Measurements from ENCODE around the gene SHC3.
A peak's percentile ranks its signal among the peaks of the same experiment; 100 is the strongest.
"Not testable (repeated sequence)": the region's sequence is repeated elsewhere in the genome, so short reads cannot be mapped to it uniquely, and the experiment has no call there.

SHC3 gene, protein sequence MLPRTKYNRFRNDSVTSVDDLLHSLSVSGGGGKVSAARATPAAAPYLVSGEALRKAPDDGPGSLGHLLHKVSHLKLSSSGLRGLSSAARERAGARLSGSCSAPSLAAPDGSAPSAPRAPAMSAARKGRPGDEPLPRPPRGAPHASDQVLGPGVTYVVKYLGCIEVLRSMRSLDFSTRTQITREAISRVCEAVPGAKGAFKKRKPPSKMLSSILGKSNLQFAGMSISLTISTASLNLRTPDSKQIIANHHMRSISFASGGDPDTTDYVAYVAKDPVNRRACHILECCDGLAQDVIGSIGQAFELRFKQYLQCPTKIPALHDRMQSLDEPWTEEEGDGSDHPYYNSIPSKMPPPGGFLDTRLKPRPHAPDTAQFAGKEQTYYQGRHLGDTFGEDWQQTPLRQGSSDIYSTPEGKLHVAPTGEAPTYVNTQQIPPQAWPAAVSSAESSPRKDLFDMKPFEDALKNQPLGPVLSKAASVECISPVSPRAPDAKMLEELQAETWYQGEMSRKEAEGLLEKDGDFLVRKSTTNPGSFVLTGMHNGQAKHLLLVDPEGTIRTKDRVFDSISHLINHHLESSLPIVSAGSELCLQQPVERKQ

DNA sequence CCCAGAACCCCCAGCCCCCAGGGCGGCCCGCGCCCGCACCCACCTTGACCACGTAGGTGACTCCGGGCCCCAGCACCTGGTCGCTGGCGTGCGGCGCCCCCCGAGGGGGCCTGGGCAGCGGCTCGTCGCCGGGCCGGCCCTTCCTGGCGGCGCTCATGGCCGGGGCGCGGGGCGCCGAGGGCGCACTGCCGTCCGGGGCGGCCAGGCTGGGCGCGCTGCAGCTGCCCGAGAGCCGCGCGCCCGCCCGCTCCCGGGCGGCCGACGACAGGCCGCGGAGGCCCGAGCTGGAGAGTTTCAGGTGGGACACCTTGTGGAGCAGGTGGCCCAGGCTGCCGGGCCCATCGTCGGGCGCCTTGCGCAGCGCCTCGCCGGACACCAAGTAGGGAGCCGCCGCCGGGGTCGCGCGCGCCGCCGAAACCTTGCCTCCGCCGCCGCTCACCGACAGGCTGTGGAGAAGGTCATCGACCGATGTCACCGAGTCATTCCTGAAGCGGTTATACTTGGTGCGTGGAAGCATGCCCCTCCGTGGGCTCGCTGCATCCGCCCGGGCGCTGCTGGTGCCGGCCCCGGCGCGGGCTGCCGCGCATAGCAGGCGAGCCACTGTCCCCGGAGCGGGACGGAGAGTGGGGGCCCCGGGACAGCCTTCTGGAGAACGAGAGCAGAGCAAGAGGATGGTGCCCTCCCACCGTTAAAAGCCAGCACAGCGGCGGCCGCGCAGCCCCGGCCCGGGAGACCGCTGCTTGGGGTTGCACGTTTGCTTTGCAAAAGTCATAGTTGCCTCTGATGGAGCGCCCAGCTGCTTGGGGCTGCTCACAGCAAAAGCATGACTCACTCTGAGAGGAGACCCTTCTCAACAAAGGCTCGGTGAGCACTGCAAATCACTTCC is at the start of gene SHC3:
SHC3 (minus strand) TSS at position 875 of the 886 bp plus-strand sequence; CDS start at position 517, 358 bp downstream.
- peak; percentile 32 for DNase-seq (ENCODE audit: low read depth)

DNA sequence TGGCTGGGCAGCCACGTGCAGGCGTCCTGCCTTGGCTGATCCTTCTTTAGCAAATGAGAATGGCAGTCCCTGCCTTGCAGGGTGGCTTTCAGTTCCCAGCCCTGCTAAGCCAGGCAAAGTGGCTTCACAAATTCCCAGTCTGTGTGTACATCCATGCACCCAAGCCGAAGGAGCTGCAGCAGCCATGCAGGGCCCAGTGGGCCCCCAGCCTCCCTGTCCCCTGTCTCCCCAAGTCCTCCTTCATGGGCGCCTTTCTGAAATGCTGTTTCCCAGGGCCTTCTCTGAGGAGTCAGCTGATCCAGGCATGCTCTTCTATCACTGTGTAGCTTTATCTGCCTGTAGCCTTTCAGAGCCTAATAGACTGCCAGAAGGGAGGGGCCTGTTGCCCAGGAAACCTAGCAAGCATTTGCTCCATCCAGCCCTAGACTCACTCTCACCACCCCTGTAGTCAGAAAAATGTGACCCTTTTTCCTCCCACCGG is 47.4 kb upstream of the SHC3 start:
- DNase-seq (ENCODE audit: low read depth): no peak

DNA sequence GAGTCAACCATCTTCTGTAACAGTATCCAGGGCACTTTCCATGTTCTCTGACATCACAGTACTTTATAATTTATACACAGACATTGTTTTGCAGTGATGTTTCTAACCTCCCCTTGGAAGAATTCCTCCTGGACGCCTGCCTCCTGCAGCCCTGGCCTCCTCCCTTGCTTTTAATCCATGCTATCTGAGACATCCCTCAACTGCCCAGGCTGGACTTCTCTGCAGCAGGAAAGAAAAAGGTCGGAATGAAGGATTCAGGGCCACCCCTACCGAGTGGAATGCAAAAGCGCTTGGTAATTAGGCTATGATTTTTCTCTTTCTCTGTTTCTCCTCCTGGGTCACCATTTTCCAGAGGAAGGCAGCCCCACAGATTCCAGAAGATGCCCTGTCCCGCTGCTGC is 47.0 kb upstream of the SHC3 start:
- DNase-seq (ENCODE audit: low read depth): no peak

DNA sequence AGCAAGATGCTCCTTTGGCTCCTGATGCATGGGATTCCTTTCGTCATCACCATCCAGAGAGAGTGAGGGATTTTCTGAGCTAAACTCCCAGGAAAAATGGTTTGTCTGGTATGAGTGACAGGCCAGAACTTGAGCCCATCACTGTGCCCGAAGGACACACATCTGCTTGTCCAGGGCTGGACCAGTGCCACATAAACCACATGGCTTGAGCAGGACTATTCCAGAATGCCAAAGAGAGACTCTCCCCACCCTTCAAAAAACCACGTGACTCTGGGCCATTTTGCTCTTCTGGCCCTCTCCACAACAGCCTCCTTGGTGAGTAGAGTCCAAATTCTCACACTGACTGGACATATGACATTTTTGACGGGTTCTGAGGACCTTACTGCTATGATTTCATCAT is 46.4 kb upstream of the SHC3 start:
- no peak for DNase-seq (ENCODE audit: low read depth)

DNA sequence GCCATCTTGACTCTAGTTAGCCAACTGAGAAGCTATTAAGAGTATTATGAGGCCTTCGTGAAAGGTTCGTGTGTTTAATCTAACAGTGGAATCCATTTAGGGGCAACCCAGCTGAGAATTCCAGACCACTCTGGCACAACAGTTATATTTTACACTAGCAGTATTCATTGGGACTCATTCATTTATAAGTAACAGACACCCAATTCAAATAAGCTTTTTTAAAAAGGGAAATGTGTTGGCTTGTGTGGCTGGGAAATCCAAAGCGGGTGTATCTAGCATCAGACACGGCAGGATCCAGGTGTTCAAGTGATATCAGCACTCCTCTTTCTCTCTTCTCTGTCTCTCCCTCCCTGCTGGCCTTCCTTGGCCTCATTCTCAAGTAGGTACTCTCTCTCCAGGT is 46.0 kb upstream of the SHC3 start:
- DNase-seq (ENCODE audit: low read depth): no peak

DNA sequence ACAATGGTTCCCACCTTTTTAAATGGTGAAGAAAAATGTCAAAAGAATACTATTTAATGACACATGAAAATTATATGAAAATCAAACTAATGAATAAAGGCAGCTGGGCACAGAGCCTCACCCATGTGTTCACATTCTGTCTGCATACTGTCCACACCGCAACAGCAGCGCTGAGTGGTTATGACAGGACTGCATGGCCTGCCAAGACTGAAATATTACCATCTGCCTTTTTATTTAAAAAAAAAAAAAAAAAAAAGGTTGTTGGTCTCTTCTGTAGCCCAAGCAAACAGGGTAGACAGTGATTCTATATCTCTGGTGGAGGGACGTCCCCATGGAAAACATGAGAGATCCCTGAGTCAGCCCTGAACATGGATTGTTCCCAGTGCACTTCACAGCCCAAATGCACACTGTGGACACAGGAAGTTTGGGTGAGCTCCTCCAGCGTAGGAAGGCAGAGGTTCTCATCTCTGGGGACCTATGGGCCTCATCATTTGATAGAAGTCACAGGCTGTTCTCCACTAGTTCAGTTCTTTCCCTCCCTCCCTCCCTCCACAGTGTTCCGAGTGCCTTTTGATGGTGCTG is 44.9 kb upstream of the SHC3 start:
- DNase-seq (ENCODE audit: low read depth): no peak

DNA sequence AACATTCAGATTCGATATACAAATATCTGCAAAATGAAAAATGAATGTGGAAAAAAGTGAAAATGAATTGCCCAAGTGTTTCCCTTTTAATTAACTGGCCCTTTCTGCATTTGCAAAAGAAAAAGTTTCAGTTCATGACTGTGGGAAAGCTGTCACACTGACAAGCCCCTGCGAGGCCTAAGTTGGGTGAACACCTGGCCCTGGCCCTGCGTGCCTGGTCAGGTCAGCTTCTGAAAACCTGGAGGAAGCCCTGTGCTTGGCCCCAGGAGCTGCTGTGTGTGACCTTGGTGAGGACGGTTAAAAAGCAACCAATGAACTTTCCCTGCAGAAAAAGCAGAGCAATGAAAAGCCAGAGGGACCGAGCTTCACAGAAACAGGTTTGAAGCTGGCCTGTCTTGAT is 41.0 kb upstream of the SHC3 start:
- no peak for DNase-seq (ENCODE audit: low read depth)

DNA sequence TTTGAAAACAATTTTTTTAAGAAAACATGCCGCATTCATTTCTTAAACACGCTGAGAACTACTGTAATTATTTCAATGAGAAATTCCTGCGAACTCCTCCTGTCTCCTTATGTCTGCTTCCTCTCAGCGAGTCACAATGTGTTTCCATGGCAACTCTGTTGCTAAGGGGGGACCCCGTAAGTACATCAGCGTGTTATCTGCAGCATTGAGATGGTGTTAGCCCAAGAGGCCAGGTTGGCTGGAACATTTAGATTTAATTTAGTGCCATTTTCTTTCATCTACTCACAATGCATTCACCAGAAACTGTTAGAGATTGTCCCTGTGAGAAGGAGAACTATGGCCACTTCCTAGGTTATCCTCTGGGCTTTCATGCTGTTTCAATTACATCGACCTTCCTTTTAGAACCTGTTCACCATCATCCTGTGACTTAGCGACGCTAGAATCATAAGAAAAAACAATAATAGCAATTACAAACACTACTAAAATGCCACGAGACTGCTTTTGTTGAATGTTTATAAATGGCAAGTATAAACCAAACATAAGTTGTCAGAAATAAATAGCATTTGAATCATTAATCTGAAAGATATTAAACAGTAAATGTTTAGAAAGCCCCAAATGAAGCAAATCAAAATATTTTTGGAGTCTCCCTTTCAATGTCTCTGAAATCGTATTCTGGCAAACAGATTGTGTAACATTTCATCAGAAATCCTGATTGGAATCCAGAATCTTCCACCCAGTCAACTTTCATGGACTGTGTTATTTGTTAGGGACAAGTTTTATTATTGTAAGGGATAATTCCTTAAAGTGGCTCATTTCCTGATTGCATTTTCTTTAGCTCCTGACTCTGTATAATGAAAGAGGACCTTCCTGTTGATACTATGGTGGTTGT is 39.7 kb upstream of the SHC3 start:
- DNase-seq (ENCODE audit: low read depth): peak; percentile 10

DNA sequence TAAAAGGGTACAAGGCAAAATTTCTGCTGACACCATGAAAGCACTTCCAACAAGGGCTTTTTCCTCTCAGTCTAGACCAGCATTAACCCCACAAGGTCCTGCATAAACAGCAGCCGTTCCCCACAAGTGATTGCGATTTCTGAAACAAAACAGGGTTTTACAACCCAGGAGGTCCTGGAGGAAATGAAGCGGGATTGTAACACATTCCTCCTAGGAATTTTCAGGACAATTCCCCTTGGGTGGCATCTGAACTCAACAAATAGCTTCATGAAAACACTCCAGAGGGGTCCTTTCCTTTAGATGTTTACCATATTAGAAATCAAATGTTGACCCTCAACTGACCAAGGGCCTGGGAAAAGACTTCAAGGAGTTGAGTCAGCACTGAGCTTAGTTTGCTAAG is 36.7 kb upstream of the SHC3 start:
- DNase-seq (ENCODE audit: low read depth): no peak

DNA sequence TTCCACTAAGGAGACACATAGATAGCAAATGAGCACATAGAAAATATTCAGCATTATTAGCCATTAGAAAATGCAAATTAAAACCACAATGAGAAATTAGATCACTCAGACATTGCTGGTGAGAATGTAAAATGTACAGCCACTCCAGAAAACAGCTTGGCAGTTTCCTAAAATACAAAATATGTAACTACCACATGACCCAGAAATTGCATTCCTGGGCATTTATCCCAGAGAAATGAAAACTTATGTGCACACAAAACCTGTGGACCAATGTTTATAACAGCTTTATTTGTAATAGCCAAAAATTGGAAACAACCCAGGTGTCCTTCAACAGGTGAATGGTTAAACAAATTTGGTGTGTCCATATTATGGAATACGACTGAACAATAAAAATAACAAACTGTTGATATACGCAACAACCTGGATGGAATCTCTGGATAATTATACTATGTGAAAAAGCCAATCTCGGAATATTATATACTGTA is 34.8 kb upstream of the SHC3 start:
- DNase-seq (ENCODE audit: low read depth): no peak

DNA sequence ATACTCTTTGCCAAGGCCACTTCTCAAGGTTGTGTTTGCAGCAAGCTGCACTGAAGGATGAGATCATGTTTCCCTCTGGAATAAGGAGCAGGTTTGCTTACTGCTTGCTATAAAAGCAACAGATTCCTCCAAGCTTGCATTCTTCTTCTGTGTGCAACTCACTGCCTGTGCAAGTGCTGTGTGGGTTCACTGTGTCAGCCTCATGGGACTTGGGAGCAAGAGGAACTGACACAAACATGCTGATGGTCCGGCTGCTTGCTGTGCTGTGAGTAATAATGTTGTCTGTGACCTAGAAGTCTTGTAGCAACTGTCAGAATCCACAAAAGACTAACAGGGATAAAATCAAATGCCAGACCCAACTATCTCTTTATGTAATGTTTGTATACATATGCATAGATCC is 33.6 kb upstream of the SHC3 start:
- DNase-seq (ENCODE audit: low read depth): no peak

DNA sequence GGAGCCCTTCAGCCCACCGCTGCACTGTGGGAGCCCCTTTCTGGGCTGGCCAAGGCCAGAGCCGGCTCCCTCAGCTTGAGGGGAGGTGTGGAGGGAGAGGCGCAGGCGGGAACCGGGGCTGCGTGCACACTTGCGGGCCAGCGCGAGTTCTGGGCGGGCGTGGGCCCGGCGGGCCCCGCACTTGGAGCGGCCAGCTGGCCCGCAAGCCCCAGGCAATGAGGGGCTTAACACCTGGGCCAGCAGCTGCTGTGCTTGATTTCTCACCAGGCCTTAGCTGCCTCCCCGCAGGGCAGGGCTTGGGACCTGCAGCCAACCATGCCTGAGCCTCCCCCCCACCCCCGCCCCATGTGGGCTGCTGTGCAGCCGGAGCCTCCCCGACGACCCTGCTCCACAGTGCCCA is 30.7 kb upstream of the SHC3 start:
- not testable (repeated sequence) for DNase-seq (ENCODE audit: low read depth)

DNA sequence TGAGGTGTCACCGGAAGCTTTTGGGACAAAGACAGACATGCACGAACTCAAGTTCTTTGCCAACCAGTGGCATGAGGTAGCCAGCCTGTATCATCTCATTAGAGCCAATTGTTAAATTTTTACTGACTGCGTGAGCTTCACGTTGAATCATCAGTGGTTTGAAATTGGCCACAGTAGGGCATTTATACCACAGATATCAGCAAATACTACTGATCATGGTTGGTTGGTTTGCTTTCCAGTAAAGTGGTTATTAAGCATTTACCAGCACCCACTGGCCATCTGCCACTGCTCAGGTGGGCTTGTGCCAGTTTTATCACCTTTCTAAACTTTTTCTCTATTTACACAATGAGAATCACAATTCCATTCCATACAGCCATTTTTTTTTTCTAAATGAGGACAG is 28.4 kb upstream of the SHC3 start:
- DNase-seq (ENCODE audit: low read depth): no peak

DNA sequence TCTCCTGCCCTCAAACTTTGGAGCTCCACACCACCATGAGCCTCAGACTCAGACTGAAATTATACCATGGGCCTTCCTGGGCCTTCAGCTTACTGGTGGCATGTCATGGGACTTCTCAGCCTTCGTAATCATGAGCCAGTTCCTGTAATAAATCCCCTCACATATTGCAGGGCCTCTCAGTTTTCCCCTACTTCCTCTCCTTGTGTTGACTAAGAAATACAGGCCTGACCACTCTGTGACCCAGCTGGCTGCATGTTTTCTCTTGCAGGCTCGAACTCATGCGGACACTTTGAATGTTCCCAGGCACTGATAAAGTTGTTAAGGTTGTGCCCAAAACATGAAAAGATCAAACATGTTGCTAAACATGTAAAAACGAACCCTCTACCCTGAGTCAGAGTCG is 26.2 kb upstream of the SHC3 start:
- no peak for DNase-seq (ENCODE audit: low read depth)

DNA sequence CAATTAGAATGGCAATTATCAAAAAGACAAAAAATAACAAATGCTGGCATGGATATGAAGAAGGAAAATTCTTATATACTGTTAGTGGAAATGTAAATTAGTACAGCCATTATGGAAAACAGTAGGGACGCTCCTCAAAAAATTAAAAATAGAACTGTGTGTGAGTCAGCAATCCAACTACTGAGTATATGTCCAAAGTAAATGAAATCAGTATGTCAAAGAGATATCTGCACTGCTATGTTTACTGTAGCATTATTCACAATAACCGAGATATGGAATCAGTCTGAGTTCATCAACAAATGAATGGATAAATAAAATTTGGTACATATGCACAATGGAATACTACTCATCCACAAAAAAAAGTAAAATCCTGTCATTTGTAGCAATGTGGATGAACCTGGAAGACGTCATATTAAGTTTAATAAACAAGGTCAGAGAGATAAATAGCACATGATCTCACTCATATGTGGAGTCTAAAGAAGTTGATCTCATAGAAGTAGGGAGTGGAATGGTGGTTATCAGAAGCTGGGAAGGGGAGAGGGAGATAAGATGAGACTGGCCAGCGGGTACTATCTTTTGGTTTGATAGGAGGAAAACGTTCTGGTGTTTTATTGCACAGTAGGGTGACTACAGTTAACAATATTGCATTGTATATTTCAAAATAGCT is 16.6 kb upstream of the SHC3 start:
- no peak for DNase-seq (ENCODE audit: low read depth)

DNA sequence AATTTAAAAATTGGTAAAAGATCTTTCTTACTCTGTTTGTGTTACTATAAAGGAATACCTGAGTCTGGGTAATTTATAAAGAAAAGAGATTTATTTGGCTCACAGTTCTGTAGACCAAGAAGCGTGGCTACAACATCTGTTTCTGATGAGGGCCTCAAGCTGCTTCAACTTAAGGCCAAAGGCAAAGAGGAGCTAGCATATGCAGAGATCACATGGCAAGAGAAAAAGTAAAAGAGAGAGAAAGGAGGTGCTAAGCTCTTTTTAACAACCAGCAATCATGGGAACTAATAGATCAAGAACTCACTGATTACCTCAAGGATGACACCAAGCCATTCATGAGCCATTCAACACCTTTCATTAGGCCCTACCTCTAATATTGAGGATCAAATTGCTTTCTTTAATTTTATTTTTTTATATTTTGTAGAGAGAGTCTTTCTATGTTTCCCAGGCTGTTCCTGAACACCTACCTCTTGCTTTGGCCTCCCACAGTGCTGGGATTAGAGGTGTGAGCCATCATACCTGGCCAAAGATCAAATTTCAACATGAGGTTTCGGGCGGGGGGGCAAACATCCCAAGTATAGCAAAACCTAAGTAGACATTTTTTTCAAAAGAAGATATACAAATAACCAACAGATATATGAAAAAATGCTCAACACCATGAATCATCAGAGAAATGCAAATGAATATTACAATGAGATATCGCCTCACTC is 16.0 kb upstream of the SHC3 start:
- DNase-seq (ENCODE audit: low read depth): no peak

DNA sequence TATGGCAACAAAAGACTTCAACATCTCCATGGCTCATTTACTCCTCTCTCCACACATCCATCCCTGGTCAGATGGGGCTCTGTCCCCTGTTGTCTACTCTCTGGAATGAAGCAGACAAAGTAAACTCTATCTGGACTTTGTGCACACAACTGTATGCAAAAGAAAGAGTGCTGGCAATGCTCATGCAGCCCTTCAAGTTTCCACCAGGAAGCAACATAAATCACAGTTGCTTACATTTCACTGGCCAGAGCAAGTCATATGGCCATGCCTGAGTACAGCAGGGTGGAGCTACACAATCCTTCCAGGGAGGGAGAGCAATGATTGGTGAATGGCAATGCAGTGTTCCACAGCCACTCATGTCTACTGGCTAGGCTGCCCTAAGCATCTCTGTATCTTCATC is 12.4 kb upstream of the SHC3 start:
- DNase-seq (ENCODE audit: low read depth): no peak

DNA sequence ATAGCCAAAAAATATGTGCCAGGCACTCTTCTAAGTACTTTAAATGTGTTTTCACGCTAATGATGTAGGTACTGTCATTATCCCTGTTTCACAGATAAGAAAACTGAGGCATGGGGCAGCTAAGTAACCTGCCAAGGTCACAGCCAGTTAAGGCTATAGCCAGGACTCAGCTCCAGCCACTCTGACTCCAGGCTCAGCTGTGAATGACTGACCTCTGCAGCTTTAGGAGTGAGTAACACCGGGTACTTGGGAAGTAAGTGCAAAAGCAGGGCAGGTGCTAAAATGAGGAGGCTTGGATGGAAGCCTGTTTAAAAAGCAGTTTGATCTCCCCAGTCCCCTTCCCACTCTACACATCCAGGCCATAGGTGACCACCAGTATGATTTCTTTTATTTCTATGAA is 10.6 kb upstream of the SHC3 start:
- DNase-seq (ENCODE audit: low read depth): peak; percentile 24

DNA sequence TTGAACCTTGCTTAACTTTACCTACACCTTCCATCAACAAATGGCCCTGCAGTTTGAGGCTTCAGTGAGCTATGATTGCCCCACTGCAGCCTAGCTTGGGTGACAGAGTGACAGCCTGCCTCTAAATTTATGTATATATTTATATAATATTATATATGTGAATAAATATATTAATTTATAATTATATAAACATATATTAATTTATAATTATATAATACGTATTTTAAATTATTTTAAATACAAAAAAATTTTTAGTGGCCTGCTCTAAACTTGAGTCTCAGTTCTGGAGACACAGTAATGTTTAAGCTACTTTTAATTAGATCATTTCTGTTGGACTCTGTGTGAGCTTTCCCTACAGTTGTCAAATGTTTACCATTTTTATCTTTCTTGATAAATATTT is 9.3 kb upstream of the SHC3 start:
- no peak for DNase-seq (ENCODE audit: low read depth)

DNA sequence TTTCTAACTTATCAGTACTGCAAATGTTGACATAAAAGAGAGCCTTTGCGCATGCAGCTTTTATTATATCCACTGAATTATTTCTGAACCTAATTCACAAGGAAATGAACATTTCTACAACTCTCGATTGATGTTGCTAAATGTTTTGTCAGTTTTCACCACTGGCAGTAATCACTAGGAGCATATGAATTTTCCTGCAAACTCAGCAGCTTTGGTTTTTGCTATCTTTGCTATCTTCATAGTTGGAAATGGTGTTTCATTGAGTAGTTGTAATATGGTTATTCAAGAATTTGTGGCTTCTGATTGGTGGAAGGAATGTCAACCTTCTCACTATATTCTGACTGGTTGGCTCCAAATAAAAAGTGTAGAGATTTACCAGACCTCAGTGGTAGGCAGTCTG is 8.9 kb upstream of the SHC3 start:
- DNase-seq (ENCODE audit: low read depth): no peak
